Nephron progenitor cell (in vitro differentiated cells): ENCODE data around the gene PUS10.

Experiments used
- DNase-seq: peaks from one replicate; pipeline ENCODE4 v3.0.0; 2021
- H3K27ac Mint-ChIP-seq: 2 replicates; pipeline ENCODE4 v1.8.0; 2021; ENCODE audit warnings: mild to moderate bottlenecking, moderate library complexity, mixed read lengths
- H3K27me3 Mint-ChIP-seq: 2 replicates; pipeline ENCODE4 v1.8.0; 2021; ENCODE audit warnings: mild to moderate bottlenecking, low read depth, mixed read lengths; ENCODE audit not compliant: poor library complexity
- H3K36me3 Mint-ChIP-seq: 2 replicates; pipeline ENCODE4 v1.8.0; 2021; ENCODE audit warnings: low read depth, mixed read lengths
- H3K4me1 Mint-ChIP-seq: 2 replicates; pipeline ENCODE4 v1.8.0; 2021; ENCODE audit warnings: mixed read lengths
- H3K4me3 Mint-ChIP-seq: 2 replicates; pipeline ENCODE4 v1.8.0; 2021; ENCODE audit warnings: mild to moderate bottlenecking, moderate library complexity, mixed read lengths
- H3K9me3 Mint-ChIP-seq: 2 replicates; pipeline ENCODE4 v1.8.0; 2021; ENCODE audit warnings: mild to moderate bottlenecking, moderate library complexity, mixed read lengths
- CTCF ChIP-seq: fragments of 200-600 bp; sonication (generic); IDR thresholded peaks from 2 replicates; pipeline ENCODE4 v1.5.0; 2021; ENCODE audit warnings: antibody characterized with exemption

The PUS10 gene

GRCh38 chr2:61023670-61024069 is 5.6 kb upstream of the PUS10 start:
- H3K27me3 Mint-ChIP-seq, result no peaks in the 10 kb centered on the region
- peaks cover 11% of the 10 kb centered on the region for H3K4me1 Mint-ChIP-seq
- DNase-seq, result no peak
- no peak overlapping the region for H3K27ac Mint-ChIP-seq
- H3K36me3 Mint-ChIP-seq, result peaks cover 86% of the 10 kb centered on the region
- H3K4me3 Mint-ChIP-seq, result no peak overlapping the region
- TF ChIP-seq CTCF, result no peak
- peaks cover 50% of the 10 kb centered on the region for H3K9me3 Mint-ChIP-seq

GRCh38 chr2:61021228-61021660 is 3.2 kb upstream of the PUS10 start:
- Mint-ChIP-seq H3K9me3 (peaks cover 44% of the 10 kb centered on the region), H3K4me1 (peaks cover 23% of the 10 kb centered on the region), H3K4me3 (no peak overlapping the region), H3K27ac (no peak overlapping the region), H3K27me3 (no peaks in the 10 kb centered on the region), H3K36me3 (peaks cover 63% of the 10 kb centered on the region)
- no peak for TF ChIP-seq CTCF
- no peak for DNase-seq

- H3K36me3 Mint-ChIP-seq, result peaks cover 43% of the 10 kb centered on the region
- peaks cover 41% of the 10 kb centered on the region for H3K9me3 Mint-ChIP-seq
- TF ChIP-seq CTCF, result no peak
- no peak for DNase-seq
- no peaks in the 10 kb centered on the region for H3K27me3 Mint-ChIP-seq
- peak overlapping the region; percentile 100 for H3K4me3 Mint-ChIP-seq
- H3K4me1 Mint-ChIP-seq, result peaks cover 33% of the 10 kb centered on the region
- H3K27ac Mint-ChIP-seq, result peak overlapping the region; percentile 97
Measured at GRCh38 chr2:61018798-61019197, 743 bp upstream of the PUS10 start.

GRCh38 chr2:61018318-61018755 is 282 bp upstream of the PUS10 start:
- no peaks in the 10 kb centered on the region for H3K27me3 Mint-ChIP-seq
- H3K9me3 Mint-ChIP-seq, result peaks cover 36% of the 10 kb centered on the region
- peaks cover 33% of the 10 kb centered on the region for H3K4me1 Mint-ChIP-seq

GRCh38 chr2:61017003-61017555 is 976 bp downstream of the PUS10 start:
- Mint-ChIP-seq H3K27me3 (no peaks in the 10 kb centered on the region), H3K4me3 (peak overlapping the region; percentile 100), H3K9me3 (peaks cover 23% of the 10 kb centered on the region), H3K27ac (peak overlapping the region; percentile 98), H3K36me3 (peaks cover 26% of the 10 kb centered on the region), H3K4me1 (peaks cover 33% of the 10 kb centered on the region)
- TF ChIP-seq CTCF, result no peak
- peak; percentile 57 for DNase-seq

More at GRCh38 chr2:61018318-61018755, 282 bp upstream of the PUS10 start:
- peak overlapping the region; percentile 97 for H3K27ac Mint-ChIP-seq
- DNase-seq, result no peak
- peaks cover 39% of the 10 kb centered on the region for H3K36me3 Mint-ChIP-seq
- peak overlapping the region; percentile 100 for H3K4me3 Mint-ChIP-seq
- TF ChIP-seq CTCF, result no peak

GRCh38 chr2:61016392-61017002 is 1.6 kb downstream of the PUS10 start:
- no peaks in the 10 kb centered on the region for H3K27me3 Mint-ChIP-seq
- H3K4me1 Mint-ChIP-seq, result peaks cover 33% of the 10 kb centered on the region
- H3K27ac Mint-ChIP-seq, result peak overlapping the region; percentile 76
- H3K9me3 Mint-ChIP-seq, result peaks cover 18% of the 10 kb centered on the region
- DNase-seq, result no peak
- H3K4me3 Mint-ChIP-seq, result peak overlapping the region; percentile 100
- peaks cover 20% of the 10 kb centered on the region for H3K36me3 Mint-ChIP-seq
- TF ChIP-seq CTCF, result no peak
